HL-60 (cell line): ENCODE results near the gene ENOX2.

ENCODE experiments used
- DNase-seq, 2 experiments: peaks; one replicate each; pipeline ENCODE4 v3.0.0-alpha.2; 2010 to 2020; ENCODE audit warnings: low read depth in 1 of 2, low spot score in 1 of 2
- H3K27ac ChIP-seq: fragments of 250-450 bp; sonication (Bioruptor Pico); replicated peaks from 2 replicates; pipeline ENCODE4 v1.5.1; 2020; ENCODE audit warnings: mild to moderate bottlenecking, moderate library complexity
- H3K27me3 ChIP-seq: fragments of 250-450 bp; sonication (Bioruptor Pico); 2 replicates; pipeline ENCODE4 v1.5.1; 2021; ENCODE audit warnings: mild to moderate bottlenecking, moderate library complexity; ENCODE audit not compliant: insufficient read depth, poor library complexity, severe bottlenecking
- H3K4me3 ChIP-seq: replicated peaks from 2 replicates; pipeline ENCODE4 v1.5.1; 2011; ENCODE audit warnings: mild to moderate bottlenecking, control low read depth, low read length; ENCODE audit not compliant: insufficient read depth
- GABPA ChIP-seq: IDR thresholded peaks from 2 replicates; pipeline ENCODE4 v1.6.1; 2012; ENCODE audit warnings: low read depth
- POLR2AphosphoS5 ChIP-seq: IDR thresholded peaks from 2 replicates; pipeline ENCODE4 v1.6.1; 2012; ENCODE audit warnings: low read depth
- SPI1 ChIP-seq: IDR thresholded peaks from 2 replicates; pipeline ENCODE4 v1.6.1; 2012; ENCODE audit warnings: low read depth, mild to moderate bottlenecking, borderline replicate concordance
- TF ChIP-seq, protein P1 (sequence below): IDR thresholded peaks from 2 replicates; pipeline ENCODE4 v1.6.1; 2012; ENCODE audit warnings: low read depth; ENCODE audit not compliant: insufficient replicate concordance
- TF ChIP-seq, protein P2 (sequence below): IDR thresholded peaks from one replicate; pipeline ENCODE4 v1.5.1; 2011; ENCODE audit warnings: low read length, control low read depth, inconsistent platforms; ENCODE audit not compliant: insufficient read depth

The ENOX2 gene

DNA sequence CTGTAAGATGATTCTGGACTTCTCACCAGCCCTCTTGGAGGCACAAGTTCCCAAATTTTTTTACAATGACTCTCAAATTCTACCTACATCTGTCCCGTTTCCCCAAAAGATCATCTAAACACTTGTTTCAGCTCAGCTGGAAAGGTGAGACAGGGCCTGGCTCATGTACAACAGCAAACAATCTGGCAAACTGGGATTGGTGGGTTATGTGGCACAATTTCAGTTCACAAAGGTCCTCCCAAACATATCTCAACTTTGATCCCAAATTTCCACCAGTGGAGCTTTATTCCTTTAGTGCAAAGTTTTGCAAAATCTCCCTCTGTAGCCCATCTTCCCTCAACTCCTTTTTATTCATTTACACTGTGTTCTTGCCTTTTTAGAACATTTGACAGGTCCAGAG, 207.1 kb downstream of the ENOX2 start:
- no peak for DNase-seq
- Histone ChIP-seq H3K27ac (no peak overlapping the region), H3K27me3 (no peaks in the 10 kb centered on the region), H3K4me3 (no peak overlapping the region)
- TF ChIP-seq GABPA (no peak), POLR2AphosphoS5 (no peak), SPI1 (no peak)
- TF ChIP-seq, protein P1, sequence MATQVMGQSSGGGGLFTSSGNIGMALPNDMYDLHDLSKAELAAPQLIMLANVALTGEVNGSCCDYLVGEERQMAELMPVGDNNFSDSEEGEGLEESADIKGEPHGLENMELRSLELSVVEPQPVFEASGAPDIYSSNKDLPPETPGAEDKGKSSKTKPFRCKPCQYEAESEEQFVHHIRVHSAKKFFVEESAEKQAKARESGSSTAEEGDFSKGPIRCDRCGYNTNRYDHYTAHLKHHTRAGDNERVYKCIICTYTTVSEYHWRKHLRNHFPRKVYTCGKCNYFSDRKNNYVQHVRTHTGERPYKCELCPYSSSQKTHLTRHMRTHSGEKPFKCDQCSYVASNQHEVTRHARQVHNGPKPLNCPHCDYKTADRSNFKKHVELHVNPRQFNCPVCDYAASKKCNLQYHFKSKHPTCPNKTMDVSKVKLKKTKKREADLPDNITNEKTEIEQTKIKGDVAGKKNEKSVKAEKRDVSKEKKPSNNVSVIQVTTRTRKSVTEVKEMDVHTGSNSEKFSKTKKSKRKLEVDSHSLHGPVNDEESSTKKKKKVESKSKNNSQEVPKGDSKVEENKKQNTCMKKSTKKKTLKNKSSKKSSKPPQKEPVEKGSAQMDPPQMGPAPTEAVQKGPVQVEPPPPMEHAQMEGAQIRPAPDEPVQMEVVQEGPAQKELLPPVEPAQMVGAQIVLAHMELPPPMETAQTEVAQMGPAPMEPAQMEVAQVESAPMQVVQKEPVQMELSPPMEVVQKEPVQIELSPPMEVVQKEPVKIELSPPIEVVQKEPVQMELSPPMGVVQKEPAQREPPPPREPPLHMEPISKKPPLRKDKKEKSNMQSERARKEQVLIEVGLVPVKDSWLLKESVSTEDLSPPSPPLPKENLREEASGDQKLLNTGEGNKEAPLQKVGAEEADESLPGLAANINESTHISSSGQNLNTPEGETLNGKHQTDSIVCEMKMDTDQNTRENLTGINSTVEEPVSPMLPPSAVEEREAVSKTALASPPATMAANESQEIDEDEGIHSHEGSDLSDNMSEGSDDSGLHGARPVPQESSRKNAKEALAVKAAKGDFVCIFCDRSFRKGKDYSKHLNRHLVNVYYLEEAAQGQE = no peak
- TF ChIP-seq, protein P2, sequence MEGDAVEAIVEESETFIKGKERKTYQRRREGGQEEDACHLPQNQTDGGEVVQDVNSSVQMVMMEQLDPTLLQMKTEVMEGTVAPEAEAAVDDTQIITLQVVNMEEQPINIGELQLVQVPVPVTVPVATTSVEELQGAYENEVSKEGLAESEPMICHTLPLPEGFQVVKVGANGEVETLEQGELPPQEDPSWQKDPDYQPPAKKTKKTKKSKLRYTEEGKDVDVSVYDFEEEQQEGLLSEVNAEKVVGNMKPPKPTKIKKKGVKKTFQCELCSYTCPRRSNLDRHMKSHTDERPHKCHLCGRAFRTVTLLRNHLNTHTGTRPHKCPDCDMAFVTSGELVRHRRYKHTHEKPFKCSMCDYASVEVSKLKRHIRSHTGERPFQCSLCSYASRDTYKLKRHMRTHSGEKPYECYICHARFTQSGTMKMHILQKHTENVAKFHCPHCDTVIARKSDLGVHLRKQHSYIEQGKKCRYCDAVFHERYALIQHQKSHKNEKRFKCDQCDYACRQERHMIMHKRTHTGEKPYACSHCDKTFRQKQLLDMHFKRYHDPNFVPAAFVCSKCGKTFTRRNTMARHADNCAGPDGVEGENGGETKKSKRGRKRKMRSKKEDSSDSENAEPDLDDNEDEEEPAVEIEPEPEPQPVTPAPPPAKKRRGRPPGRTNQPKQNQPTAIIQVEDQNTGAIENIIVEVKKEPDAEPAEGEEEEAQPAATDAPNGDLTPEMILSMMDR = no peak

DNA sequence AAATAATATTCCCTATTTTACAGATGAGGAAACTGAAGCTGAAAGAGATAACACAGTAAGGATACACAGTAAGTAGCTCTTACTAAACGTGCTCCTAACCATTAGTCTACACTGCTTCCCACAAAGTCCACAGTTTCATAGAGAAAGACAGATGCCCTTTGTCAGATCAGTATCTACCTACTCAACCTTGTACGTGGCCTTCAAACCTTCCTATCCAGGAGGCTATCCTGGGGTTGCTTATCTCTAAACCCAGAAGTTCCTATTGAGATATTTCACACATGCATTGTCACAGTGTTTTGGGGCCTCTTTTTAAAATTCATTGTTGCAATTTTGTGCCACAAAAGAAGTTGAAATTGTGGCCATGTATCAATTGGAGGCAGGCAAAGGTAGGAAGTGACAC, 208.0 kb downstream of the ENOX2 start:
- no peak overlapping the region for H3K27ac ChIP-seq
- TF ChIP-seq, protein P2 = no peak
- TF ChIP-seq, protein P1 = no peak
- no peak for TF ChIP-seq POLR2AphosphoS5
- no peak overlapping the region for H3K4me3 ChIP-seq
- no peaks in the 10 kb centered on the region for H3K27me3 ChIP-seq
- no peak for DNase-seq

DNA sequence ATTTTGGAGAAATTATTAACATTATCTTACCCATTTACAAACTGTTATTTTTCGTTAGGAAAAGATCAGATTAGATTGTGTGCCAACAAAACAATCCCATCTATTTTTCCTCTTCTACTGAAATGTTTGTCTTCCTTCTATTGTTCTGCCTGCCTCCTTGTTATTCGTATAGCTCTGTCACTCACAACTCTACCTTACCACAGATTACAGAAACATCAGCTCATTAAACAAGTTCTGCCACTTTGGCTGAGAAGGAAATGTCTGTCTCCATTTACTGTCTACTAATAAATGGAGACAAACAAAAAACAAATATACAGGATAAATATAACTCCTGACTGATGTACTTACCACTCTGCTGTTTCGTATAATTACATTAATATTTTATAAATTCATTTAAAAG, 211.4 kb downstream of the ENOX2 start:
- Histone ChIP-seq H3K27me3 (no peaks in the 10 kb centered on the region), H3K4me3 (no peak overlapping the region), H3K27ac (no peak overlapping the region)
- no peak for TF ChIP-seq POLR2AphosphoS5
- TF ChIP-seq, protein P2 = no peak
- no peak for TF ChIP-seq GABPA
- no peak for TF ChIP-seq SPI1
- TF ChIP-seq, protein P1 = no peak
- no peak for DNase-seq
